ENCODE data around the gene RBM34.

RBM34 gene

DNA sequence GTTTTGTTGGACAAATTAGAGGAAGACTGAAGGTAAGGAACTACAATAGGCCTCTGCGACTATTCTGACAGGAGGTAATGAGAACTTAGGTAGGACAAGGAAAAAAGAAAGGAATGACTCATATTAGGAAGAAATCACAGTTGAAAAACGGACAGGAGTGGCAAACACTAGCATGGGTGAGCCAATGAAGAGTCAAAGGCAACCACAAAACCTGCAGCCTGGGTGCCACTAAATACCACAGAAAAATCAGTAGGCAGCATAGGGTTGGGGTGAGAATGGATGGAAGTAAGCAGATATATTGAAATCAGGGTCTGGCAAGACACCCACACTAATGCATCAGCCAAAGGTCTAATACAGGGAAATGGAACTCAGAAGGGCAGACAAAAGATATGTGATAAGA, 10.0 kb downstream of the RBM34 start:
- DNase-seq = no peak

DNA sequence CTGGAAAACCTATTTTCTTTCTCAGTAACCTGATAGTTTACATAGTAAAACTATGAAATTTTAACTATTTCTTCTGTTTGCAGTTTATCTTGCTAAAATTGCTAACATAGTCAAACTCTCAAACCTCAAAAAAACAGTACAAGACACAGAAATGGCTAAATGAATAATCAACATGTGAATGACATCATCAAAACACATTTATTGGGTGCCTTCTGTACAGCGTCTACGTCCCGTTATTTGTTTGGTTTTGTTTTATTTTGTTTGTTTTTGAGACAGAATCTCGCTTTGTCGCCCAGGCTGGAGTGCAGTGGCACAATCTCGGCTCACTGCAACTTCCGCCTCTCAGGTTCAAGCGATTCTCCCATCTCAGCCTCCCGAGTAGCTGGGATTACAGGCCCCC, 11.2 kb downstream of the RBM34 start:
- DNase-seq = no peak

DNA sequence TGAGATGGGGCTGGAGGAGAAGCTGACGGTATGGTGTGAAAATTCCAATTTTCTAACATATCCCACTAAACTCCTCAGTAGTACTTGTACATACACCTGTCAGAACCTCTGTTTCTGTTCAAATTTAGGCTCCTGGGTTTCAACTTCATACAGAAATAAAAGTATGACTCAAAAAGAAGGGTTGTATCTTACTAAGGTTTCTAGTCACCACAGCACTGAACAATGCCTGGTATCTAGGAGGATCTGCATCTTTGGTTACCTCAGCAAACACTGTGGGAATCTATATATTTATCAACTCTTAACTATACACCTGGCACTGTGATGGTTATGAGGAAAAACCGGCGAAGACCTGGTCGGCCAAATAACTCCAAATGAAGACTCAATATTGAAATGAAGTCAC, 13.8 kb downstream of the RBM34 start:
- DNase-seq = no peak

DNA sequence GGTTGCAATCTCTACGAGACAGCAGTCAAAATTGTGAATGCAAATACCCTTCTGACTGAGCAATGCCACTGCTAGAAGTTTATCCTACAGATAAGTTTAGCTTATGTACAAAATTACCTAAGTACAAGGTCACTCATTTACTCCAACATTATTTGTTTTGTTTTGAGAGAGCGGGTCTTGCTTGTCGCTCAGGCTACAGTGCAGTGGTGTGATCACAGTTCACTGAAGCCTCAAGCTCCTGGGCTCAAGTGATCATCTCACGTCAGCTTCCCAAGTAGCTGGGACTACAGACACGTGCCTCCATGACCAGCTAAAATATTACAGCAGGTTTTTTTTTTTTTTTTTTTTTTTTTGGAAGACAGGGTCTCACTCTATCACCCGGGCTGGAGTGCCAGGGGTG, 15.4 kb downstream of the RBM34 start:
- DNase-seq = no peak

DNA sequence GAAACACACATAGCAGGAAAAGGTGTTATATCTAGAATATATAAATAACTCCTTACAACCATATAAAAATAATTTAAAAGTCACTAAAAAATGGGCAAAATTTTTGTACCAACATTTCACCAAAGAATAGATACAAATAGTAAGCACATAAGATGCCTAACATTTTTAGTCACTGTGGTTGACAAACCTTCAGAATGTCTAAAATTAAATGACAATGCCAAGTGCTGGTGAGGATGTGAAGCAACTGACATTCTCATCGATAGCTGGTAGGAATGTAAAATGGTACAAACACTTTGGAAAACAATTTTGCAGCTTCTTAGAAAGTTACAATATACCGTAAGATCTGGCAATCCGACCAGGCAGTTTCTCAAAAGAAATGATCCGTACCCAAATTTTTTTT, 18.1 kb downstream of the RBM34 start:
- DNase-seq = no peak

DNA sequence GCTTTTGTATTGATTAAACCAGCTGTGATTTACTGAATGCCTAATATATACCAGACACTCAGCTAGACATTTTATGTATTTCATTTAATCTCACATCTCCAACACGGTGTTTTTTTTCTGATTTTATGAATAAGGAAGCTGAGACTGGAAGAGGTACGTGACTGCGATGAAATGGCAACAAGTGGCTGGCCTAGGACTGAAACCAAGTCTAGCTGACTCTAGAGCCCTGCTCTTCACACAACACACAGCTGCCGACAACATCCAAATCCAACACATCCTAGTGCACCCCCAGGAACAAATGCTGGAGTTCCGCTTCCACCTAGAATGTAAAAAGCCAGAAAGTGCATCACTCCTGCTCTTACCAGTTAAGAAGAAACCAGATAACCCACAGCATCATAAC, 21.7 kb downstream of the RBM34 start:
- DNase-seq = no peak

DNA sequence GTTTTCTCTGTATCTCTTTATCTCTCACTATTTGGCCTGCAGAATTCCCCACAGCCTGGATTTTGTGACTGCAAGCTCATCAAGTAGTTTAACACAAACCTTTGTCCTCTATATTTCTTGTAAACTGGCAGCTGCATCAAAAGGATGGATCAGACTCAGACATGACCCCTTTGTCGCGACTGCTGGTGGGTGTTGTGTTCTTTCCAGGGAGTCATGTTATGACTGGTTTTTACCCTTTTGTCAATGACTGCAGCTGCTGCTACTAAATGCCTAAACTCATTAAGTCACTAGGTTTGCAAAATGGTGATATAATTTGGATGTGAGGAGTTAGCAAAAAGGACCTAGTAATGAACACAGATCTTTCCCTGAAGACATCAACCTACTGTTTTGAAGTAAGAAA, 22.2 kb downstream of the RBM34 start:
- DNase-seq = no peak

DNA sequence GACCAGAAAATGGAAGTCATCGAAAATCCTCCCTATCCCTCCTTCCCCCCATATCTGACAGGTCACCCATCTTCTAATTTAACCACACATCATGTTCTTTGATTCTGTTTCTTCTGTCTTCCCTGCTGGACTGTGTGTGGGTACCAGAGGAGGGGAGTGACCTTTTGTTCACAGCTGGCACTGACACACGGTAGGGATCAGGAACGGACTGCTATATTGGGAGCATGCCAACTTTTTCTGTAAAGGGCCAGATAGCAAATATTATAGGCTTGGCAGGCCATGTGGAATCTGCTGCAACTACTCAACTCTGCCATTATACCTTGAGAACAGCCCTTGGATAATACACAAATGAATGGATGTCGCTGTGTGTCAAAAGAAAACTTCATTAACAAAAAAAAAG, 24.9 kb downstream of the RBM34 start:
- peak; percentile 6 to 21 for DNase-seq

DNA sequence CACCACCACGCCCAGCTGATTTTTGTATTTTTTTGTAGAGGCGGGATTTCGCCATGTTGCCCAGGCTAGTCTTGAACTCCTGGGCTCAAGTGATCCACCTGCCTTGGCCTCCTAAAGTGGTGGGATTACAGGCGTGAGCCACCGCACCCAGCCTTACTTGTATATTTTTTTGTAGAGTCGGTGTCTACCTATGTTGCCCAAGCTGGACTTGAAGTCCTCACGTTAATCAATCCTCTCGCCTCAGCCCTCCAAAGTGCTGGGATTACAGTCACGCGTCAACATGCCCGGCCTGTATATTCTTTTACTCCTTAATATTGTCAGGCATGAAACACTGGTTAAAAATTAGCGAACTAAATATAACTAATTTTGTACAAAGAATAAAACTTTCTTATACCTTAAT, 26.9 kb downstream of the RBM34 start:
- no peak for DNase-seq

DNA sequence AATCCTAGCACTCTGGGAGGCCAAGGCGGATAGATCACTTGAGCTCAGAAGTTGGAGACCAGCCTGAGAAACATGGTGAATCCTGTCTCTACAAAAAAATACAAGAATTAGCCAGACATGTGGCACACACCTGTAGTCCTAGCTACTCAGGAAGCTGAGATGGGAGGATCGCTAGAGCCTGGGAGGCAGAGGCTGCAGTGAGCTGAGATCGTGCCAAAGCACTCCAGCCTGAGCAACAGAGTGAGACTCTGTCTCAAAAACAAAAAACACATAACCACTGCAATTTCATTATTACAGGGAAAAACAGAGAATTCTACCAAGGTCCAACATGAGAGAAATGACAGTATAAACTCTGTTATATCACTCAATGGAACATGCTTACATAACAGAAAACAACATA, 28.0 kb downstream of the RBM34 start:
- no peak for DNase-seq

DNA sequence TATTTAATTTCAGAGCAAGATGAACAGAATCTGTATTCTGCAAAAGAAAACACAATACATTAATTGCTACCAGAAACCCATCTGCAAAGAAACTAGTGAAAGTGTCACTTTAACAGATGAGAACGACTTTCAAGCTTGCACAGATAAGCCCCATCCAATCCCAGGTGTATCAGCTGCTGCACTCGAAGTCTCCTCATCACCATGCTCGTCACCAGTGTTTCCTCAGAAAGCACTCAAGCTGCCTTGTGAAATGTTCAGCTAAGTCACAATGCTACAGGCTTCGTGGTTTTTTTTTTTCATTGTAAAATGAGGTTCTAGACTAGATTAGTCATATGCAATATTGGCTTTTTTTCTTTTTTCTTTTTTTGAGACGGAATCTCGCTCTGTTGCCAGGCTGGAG, 29.1 kb downstream of the RBM34 start:
- no peak for DNase-seq

DNA sequence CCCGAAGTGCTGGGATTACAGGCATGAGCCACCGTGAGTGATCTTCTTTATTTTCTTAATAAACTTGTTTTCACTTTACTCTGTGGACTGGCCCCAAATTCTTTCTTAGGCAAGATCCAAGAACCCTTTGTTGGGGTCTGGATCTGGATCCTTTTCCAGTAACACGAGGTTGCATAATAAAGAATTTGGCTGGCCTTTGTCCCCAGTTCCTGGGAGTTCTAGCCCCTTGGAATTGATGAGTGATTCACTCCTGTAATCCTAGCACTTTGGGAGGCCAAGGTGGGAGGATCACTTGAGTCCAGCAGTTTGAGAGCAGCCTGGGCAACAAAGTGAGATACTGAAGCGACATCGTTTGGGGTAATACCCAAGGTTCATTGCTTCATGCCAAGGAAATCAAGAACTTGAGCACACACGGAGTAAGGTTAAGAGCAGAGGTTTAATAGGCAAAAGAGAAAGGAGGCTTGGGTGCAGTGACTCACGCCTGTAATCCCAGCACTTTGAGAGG, 30.2 kb downstream of the RBM34 start:
- DNase-seq = no peak

DNA sequence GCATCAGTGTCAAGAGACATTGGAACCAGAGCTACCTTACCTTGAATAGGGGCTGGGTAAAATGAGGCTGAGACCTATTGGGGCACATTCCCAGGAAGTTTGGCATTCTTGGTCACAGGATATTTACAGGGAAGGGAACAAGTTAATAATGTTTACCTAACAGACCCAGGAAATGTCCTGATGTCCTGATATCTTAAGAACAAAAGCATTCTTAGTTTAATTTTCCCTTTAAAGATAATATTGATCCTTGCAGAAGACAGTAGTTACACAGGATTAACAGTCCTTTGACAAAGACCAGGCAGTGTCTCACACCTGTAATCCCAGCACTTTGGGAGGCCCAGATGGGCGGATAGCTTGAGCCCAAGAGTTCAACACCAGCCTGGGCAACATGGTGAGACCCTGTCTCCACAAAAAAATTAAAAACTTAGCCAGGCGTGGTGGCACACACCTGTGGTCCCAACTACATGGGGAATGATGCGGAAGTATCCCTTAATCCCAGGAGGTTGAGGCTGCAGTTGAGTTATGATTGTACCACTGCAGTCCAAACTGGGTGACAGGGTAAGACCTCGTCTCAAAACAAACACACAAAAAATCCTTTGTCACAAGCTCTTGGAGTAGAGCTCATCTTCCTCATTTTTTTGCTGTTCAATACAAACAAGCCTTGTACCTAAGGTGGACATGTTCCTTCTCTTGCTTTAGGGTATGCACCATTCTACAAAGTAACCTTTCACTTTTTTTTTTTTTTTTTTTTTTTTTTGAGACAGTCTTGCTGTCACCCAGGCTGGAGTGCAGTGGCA, 31.1 kb downstream of the RBM34 start:
- DNase-seq = no peak

DNA sequence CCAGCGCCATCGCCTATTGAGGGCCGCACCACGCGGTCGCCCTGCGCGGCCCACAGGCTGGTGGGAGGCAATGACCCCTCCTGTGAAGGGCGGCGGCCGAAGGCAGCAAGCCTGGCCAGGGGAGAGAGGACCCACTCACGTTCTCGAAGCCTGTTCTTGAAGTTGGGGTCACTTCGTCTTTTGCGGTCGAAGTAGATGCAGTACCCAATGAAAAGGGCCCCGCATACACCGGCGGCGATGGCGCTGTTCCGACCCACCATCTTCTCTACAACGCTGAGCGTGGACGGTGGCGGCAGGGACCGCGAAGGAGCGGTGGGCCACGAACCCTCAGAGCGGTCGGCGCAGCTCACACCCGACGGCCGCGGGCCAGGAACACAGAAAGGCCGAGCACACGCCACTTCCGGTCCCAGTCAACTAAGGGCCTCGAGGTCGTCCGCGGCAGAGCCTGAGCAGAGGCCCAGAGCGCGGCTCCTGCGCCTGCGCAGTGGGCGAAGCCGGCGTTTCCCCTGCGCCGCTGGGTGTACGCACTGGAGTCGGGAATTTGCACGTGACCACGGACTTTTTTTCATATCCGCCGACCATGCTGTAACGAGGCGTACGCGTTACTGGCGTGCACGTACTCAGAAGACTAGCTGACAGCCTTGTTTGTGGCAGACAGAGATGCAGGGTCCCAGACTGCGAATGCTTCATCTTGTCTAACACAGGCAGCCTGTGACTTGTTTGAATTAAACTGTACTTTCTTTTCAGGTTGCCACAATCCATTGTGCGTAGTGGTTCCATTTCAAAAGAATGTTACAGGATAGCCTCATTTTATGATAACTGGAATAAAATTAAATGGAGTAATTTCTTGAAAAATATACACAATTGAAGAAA, 32.4 kb downstream of the RBM34 start, which contains the start of gene TOMM20:
Gene TOMM20 (minus strand): TSS at position 382 of the 873 bp plus-strand sequence. CDS start 122 bp downstream, at position 260.
- peak; percentile 99 to 100 for DNase-seq

DNA sequence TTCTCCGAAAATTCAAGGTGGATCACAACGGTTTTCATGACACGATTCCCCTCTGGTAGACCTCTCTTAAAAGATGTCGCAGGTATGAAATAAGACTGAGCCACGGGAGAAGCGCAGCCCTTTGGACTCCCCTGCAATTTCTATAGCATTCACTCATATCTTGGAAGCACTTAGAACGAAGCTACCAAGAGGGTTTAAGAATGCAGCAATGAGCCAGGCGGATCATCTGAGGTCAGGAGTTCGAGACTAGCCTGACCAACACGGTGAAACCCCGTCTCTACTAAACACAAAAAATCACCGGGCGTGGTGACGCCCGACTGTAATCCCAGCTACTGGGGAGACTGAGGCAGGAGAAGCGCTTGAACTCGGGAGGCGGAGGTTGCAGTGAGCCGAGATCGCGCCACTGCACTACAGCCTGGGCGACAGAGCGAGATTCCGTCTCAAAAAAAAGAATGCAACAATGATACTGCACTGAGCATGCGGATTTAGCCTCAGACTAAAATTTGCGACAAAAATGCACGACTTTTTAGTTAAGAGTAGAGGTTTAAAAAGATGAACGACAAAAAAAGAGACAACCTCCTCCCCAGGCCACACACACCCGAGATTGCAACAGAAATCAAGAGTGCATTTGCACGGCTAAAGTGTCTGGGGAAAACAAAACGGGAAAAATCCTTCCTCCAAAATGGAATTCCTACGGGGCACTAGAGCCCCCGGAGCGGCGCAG, 33.2 kb downstream of the RBM34 start:
- DNase-seq = peak in 1 of 2 experiments; percentile 49

DNA sequence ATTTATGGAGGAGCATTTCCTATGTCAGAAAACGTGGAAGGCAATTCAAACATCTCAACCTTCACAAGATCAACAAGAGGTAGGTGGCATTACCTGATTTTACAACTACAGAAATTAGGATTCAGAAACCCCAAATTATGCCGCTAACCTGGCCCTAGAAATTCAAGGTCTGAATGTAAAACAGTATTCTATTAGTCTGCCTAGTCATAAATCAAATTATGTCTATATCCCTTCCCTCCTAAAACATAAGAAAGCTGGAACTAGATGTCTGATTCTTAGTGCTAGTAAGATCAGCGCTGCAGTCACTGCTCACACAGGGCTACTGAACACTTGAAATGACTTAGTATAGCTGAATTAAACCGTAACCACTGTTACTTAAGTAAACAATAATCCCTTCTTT, 33.8 kb downstream of the RBM34 start:
- no peak for DNase-seq

DNA sequence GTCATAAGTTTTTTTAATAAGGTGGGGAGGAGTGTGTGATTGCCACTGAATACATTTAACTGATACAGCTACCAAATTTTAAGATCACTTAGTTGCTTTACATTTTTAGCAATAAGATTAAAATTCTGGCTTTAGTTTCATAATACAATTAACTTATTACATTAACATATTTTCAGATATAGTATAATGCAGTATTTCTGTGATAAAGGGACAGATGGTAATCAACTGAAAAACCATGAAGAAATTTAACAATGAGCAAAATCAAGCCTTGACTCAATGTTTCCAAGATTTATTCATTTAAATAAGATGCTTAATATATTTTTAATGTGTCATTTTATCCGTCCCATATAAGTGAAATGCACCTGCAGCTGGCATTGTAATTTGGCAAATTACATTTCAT, 36.4 kb downstream of the RBM34 start:
- no peak for DNase-seq

DNA sequence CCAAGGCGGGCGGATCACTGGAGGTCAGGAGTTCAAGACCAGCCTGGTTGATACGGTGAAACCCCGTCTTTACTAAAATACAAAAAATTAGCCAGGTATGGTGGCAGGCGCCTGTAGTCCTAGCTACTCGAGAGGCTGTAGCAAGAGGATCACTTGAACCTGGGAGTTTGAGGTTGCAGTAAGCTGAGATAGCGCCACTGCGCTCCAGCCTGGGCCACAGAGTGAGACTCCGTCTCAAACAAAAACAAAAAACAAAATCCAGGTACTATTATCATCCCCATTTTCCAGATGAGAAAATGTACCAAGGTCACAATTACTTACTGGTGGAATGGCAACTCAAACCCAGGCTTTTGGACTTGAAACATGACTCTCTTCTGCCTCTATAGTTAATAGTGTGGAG, 36.9 kb downstream of the RBM34 start:
- DNase-seq = no peak

DNA sequence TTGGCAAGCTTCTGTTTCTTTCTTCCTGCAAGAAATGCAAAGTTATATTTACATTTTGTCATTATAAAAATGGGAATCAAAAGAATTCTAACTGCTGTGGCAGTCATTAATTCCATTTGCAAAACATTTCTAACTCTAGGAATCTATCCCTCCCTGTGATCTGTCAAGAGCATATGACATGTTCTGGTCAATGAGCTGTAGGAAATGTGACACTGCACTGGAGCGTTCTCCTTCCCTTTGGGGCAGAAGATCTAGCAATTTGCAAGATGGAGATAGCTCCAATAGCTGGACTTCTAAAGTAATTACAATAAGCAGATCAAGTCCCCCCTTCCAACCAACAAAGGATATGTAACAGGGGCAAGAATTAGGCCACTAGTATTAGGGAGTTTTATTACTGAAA, 38.7 kb downstream of the RBM34 start:
- DNase-seq = no peak

DNA sequence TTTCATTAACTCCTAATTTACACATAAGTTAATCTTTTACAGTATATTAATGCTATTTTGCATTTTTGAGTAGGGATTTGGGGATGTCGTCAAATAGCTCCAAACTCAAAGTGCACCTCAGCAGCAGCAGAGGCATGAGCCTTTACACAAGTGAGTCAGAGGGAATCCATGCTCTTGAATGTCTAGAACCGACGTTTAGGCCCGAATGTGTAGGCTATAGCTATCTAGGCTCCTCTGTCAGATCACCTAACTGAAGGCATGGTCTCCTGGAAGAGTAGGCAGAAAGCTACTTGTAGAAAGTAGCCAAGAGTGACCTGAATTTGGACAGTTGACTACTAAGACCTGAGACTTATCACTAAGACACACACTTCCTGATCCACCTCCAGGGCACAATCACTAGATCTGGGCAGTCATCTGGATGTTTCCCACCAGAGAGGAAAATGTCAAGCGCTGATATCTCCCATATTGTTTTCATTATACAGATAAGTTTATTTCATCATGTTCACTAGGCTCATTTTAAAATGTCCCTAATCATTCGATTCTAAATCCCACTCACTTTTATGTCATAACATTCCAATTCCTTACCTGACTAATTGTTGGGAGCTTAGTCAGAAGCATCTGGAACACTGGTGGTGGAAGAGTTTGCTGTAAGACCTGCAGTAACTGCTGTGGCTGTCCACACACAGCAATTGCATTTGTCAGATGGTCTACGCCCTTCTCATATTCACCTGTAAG, 47.7 kb downstream of the RBM34 start:
- no peak for DNase-seq

DNA sequence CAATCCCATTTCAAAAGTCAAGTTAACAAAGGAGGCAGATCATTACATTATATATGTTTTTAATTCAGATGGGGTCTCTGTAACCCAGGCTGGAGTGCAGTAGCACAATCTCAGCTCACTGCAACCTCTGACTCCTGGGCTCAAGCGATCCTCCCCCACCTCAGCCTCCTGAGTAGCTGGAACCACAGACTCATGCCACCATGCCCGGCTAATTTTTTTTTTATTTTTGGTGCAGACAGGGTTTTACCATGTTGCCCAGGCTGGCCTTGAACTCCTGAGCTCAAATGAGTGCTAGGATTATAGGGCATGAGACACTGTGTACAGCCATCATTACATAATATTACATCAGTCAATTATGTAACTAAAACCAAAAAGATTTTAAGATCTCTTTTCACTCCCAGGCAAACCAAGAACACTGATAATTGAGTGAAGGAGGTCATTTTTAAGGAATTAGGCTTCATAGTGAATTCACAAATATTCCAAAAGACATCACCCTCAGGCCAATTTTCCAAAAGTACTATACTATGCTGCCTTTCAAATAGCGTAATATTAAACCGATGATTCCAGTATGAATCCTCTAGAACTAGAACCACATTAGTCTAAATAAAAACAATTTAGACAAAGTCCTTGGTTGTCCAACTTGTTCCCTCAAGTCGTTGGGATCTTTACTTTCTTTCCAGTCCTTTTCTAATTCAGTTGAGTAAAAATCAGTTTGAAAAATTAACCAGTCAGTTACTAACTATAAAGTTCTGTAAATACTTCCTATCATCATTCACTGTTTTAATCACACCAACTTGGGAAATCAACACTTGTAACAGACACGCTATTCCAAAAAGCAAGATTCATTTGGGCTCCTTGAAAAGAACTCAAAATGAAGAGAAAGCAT, 48.5 kb downstream of the RBM34 start:
- DNase-seq = no peak

DNA sequence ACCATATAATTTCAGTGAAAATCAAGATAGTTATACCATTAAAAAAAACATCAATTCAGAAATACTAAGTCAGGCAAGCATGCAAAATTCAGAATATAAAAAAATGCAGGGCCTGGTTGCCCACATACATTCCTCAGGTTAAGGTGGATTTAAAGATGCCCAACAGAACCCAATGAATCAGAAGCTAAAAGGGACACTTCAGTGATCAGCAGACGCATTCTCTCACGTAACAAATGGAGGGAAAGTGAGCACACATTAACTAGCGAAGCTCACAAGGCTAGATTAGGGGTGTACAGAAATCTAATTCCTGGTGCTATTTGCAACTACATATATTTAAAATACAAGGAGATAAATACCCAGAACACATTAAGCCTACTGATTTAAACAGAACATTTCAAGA, 49.9 kb downstream of the RBM34 start:
- DNase-seq = no peak

All from NCI-H2081 (cell line).